ENCODE data around the gene SUPT20HL2.
"Not testable (repeated sequence)": the region's sequence is repeated elsewhere in the genome, so short reads cannot be mapped to it uniquely, and the experiment has no call there.

The SUPT20HL2 gene

GRCh38 chrX:24334461-24334860, 20.6 kb upstream of the SUPT20HL2 start:
- no peaks in the 10 kb centered on the region for H3K27me3 ChIP-seq (ENCODE audit: insufficient read depth, low read length)
- H3K9me3 ChIP-seq (ENCODE audit: insufficient read depth, low read depth, low read length): no peaks in the 10 kb centered on the region
- H3K27ac ChIP-seq (ENCODE audit: low read length): no peak overlapping the region
- H3K36me3 ChIP-seq (ENCODE audit: insufficient read depth, low read depth, low read length): no peaks in the 10 kb centered on the region
- no peaks in the 10 kb centered on the region for H3K4me1 ChIP-seq (ENCODE audit: insufficient read depth, low read length)
- no peak overlapping the region for H3K9ac ChIP-seq (ENCODE audit: low read depth, low read length)
- no peak overlapping the region for H3K4me3 ChIP-seq (ENCODE audit: low read length)

DNA sequence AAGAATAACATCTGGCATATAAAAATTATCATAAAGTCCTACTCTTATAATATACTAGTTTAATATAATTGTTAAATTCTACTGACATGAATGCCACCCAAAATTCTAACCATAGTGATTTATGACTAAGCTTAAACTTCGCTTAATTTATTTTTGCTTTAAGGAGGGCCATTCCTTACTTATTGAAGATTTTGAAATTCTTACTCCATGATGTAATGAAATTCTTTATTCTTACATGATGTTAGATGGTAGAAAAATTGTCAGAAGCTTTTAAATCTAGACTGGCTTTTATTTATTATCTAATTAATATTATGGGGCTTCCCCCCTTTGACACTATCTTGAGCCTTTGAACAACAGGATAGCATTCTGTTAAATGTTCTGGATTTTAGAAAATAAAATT, 19.5 kb upstream of the SUPT20HL2 start:
- H3K9ac ChIP-seq (ENCODE audit: low read depth, low read length): no peak overlapping the region
- H3K4me1 ChIP-seq (ENCODE audit: insufficient read depth, low read length): no peaks in the 10 kb centered on the region
- no peaks in the 10 kb centered on the region for H3K9me3 ChIP-seq (ENCODE audit: insufficient read depth, low read depth, low read length)
- H3K27ac ChIP-seq (ENCODE audit: low read length): no peak overlapping the region
- no peaks in the 10 kb centered on the region for H3K27me3 ChIP-seq (ENCODE audit: insufficient read depth, low read length)
- no peak overlapping the region for H3K4me3 ChIP-seq (ENCODE audit: low read length)
- H3K36me3 ChIP-seq (ENCODE audit: insufficient read depth, low read depth, low read length): no peaks in the 10 kb centered on the region

- no peaks in the 10 kb centered on the region for H3K36me3 ChIP-seq (ENCODE audit: insufficient read depth, low read depth, low read length)
- no peak overlapping the region for H3K9ac ChIP-seq (ENCODE audit: low read depth, low read length)
- H3K4me3 ChIP-seq (ENCODE audit: low read length): no peak overlapping the region
- no peaks in the 10 kb centered on the region for H3K9me3 ChIP-seq (ENCODE audit: insufficient read depth, low read depth, low read length)
- H3K27ac ChIP-seq (ENCODE audit: low read length): no peak overlapping the region
- no peaks in the 10 kb centered on the region for H3K4me1 ChIP-seq (ENCODE audit: insufficient read depth, low read length)
- no peaks in the 10 kb centered on the region for H3K27me3 ChIP-seq (ENCODE audit: insufficient read depth, low read length)
These were observed 19.0 kb upstream of the SUPT20HL2 start for GRCh38 chrX:24332878-24333277.

DNA sequence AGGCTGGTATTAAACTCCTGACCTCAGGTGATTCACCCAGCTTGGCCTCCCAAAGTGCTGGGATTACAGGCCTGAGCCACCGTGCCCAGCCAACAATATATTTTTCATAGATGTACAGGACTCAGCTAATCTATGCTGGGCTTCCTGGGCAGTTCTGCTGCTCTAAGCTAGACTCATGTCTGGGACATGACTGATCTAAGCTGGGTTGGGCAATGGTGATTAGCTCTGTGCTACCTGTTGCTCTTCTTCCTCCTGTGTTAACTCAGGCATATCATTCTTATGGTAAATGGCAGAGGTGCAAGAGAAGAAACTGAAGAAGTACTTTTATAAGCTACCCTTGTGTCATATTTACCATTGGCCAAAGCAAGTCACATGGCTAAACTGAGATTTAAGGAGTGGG, 11.4 kb upstream of the SUPT20HL2 start:
- Histone ChIP-seq H3K4me1 (ENCODE audit: insufficient read depth, low read length) (no peaks in the 10 kb centered on the region), H3K4me3 (ENCODE audit: low read length) (no peak overlapping the region), H3K36me3 (ENCODE audit: insufficient read depth, low read depth, low read length) (no peaks in the 10 kb centered on the region), H3K27me3 (ENCODE audit: insufficient read depth, low read length) (no peaks in the 10 kb centered on the region), H3K27ac (ENCODE audit: low read length) (no peak overlapping the region), H3K9me3 (ENCODE audit: insufficient read depth, low read depth, low read length) (no peaks in the 10 kb centered on the region), H3K9ac (ENCODE audit: low read depth, low read length) (no peak overlapping the region)

- no peaks in the 10 kb centered on the region for H3K9me3 ChIP-seq (ENCODE audit: insufficient read depth, low read depth, low read length)
- no peak overlapping the region for H3K9ac ChIP-seq (ENCODE audit: low read depth, low read length)
- no peak overlapping the region for H3K4me3 ChIP-seq (ENCODE audit: low read length)
- H3K27me3 ChIP-seq (ENCODE audit: insufficient read depth, low read length): no peaks in the 10 kb centered on the region
- H3K36me3 ChIP-seq (ENCODE audit: insufficient read depth, low read depth, low read length): no peaks in the 10 kb centered on the region
- no peak overlapping the region for H3K27ac ChIP-seq (ENCODE audit: low read length)
- H3K4me1 ChIP-seq (ENCODE audit: insufficient read depth, low read length): no peaks in the 10 kb centered on the region
These were observed 8.0 kb upstream of the SUPT20HL2 start for GRCh38 chrX:24321741-24322395.

GRCh38 chrX:24317567-24317966, 3.7 kb upstream of the SUPT20HL2 start:
- Histone ChIP-seq H3K4me3 (ENCODE audit: low read length) (no peak overlapping the region), H3K9ac (ENCODE audit: low read depth, low read length) (no peak overlapping the region), H3K36me3 (ENCODE audit: insufficient read depth, low read depth, low read length) (no peaks in the 10 kb centered on the region), H3K27me3 (ENCODE audit: insufficient read depth, low read length) (no peaks in the 10 kb centered on the region), H3K4me1 (ENCODE audit: insufficient read depth, low read length) (no peaks in the 10 kb centered on the region), H3K9me3 (ENCODE audit: insufficient read depth, low read depth, low read length) (no peaks in the 10 kb centered on the region), H3K27ac (ENCODE audit: low read length) (no peak overlapping the region)

- Histone ChIP-seq H3K9ac (ENCODE audit: low read depth, low read length) (no peak overlapping the region), H3K36me3 (ENCODE audit: insufficient read depth, low read depth, low read length) (no peaks in the 10 kb centered on the region), H3K27me3 (ENCODE audit: insufficient read depth, low read length) (no peaks in the 10 kb centered on the region), H3K9me3 (ENCODE audit: insufficient read depth, low read depth, low read length) (no peaks in the 10 kb centered on the region), H3K4me1 (ENCODE audit: insufficient read depth, low read length) (no peaks in the 10 kb centered on the region), H3K27ac (ENCODE audit: low read length) (no peak overlapping the region), H3K4me3 (ENCODE audit: low read length) (no peak overlapping the region)
These were observed 2.2 kb upstream of the SUPT20HL2 start for GRCh38 chrX:24316111-24316510.

- not testable (repeated sequence) for H3K4me1 ChIP-seq (ENCODE audit: insufficient read depth, low read length); H3K9me3 ChIP-seq (ENCODE audit: insufficient read depth, low read depth, low read length); H3K27ac ChIP-seq (ENCODE audit: low read length); H3K9ac ChIP-seq (ENCODE audit: low read depth, low read length); H3K4me3 ChIP-seq (ENCODE audit: low read length); H3K36me3 ChIP-seq (ENCODE audit: insufficient read depth, low read depth, low read length); H3K27me3 ChIP-seq (ENCODE audit: insufficient read depth, low read length)
These were observed 1.6 kb downstream of the SUPT20HL2 start for GRCh38 chrX:24312249-24312607.

- not testable (repeated sequence) for H3K27ac ChIP-seq (ENCODE audit: low read length); H3K4me1 ChIP-seq (ENCODE audit: insufficient read depth, low read length); H3K9ac ChIP-seq (ENCODE audit: low read depth, low read length); H3K9me3 ChIP-seq (ENCODE audit: insufficient read depth, low read depth, low read length); H3K36me3 ChIP-seq (ENCODE audit: insufficient read depth, low read depth, low read length); H3K4me3 ChIP-seq (ENCODE audit: low read length); H3K27me3 ChIP-seq (ENCODE audit: insufficient read depth, low read length)
These were observed 2.2 kb downstream of the SUPT20HL2 start for GRCh38 chrX:24311507-24312248.

DNA sequence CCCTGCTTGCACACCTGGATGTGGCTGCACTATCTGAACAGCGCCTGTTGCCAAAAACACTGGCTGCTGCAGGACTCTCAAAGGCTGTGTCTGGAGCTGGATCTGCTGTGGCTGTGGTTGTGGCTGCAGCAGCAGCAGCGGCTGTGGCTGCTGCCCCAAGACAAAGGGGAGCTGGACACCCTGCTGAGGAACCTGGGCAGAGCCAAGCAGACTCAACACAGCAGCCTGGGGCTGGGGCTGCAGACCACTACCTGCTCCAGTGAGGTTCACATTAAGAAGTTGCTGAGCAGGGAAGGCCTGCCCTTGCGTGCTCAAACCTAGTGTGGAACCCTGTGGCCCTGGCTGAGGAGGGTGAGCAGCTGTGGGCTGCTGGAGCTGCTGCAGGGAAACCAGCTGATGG, 3.0 kb downstream of the SUPT20HL2 start:
- H3K27ac ChIP-seq (ENCODE audit: low read length); H3K4me1 ChIP-seq (ENCODE audit: insufficient read depth, low read length): not testable (repeated sequence)

GRCh38 chrX:24309580-24310374, 4.1 kb downstream of the SUPT20HL2 start:
- not testable (repeated sequence) for H3K9ac ChIP-seq (ENCODE audit: low read depth, low read length); H3K27ac ChIP-seq (ENCODE audit: low read length); H3K27me3 ChIP-seq (ENCODE audit: insufficient read depth, low read length); H3K4me3 ChIP-seq (ENCODE audit: low read length); H3K9me3 ChIP-seq (ENCODE audit: insufficient read depth, low read depth, low read length); H3K4me1 ChIP-seq (ENCODE audit: insufficient read depth, low read length); H3K36me3 ChIP-seq (ENCODE audit: insufficient read depth, low read depth, low read length)

More for the DNA sequence above, 3.0 kb downstream of the SUPT20HL2 start:
- H3K9ac ChIP-seq (ENCODE audit: low read depth, low read length); H3K27me3 ChIP-seq (ENCODE audit: insufficient read depth, low read length); H3K4me3 ChIP-seq (ENCODE audit: low read length); H3K9me3 ChIP-seq (ENCODE audit: insufficient read depth, low read depth, low read length); H3K36me3 ChIP-seq (ENCODE audit: insufficient read depth, low read depth, low read length): not testable (repeated sequence)

DNA sequence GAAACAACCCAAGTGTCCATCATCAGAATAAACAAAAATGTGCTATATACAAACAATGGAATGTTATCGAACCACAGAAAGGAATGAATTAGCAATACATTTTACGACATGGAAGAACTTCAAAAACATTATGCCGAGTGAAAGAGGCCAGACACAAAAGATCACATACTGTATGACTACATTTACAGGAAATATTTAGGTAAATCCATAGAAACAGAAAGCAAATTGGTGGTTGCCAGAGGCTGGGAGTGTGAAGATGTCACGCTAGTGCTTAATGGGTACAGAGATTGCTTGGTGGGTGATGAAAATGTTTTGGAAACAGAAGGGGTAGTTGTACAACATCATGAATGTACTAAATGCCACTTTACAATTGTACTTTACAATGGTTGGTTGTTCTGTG, 5.1 kb downstream of the SUPT20HL2 start:
- not testable (repeated sequence) for H3K4me1 ChIP-seq (ENCODE audit: insufficient read depth, low read length); H3K9me3 ChIP-seq (ENCODE audit: insufficient read depth, low read depth, low read length); H3K4me3 ChIP-seq (ENCODE audit: low read length); H3K9ac ChIP-seq (ENCODE audit: low read depth, low read length); H3K27ac ChIP-seq (ENCODE audit: low read length); H3K36me3 ChIP-seq (ENCODE audit: insufficient read depth, low read depth, low read length); H3K27me3 ChIP-seq (ENCODE audit: insufficient read depth, low read length)
